ENCODE results near the gene HYCC2.

- TF ChIP-seq YY1 (tag by site-specific recombination; IDR thresholded peaks at IDR 0.05): no peak
- no peak for TF ChIP-seq ZBTB8A (tag by site-specific recombination; IDR thresholded peaks at IDR 0.05)
- no peak for TF ChIP-seq ZNF2 (tag by site-specific recombination; IDR thresholded peaks at IDR 0.05)
- no peak for TF ChIP-seq ZNF660 (tag by site-specific recombination; IDR thresholded peaks at IDR 0.05)
- no peak for TF ChIP-seq ZBTB20 (tag by site-specific recombination; IDR thresholded peaks at IDR 0.05)
- no peak for TF ChIP-seq ZNF24 (tag by site-specific recombination; IDR thresholded peaks at IDR 0.05)
- no peak for TF ChIP-seq ZBTB21 (tag by site-specific recombination; IDR thresholded peaks at IDR 0.05)
- TF ChIP-seq KLF10 (tag by site-specific recombination; IDR thresholded peaks at IDR 0.05): no peak
- TF ChIP-seq CTCF (tag by site-specific recombination; IDR thresholded peaks at IDR 0.05): no peak
- TF ChIP-seq ZNF239 (tag by site-specific recombination; IDR thresholded peaks at IDR 0.05): no peak
- TF ChIP-seq ZNF626 (tag by site-specific recombination; IDR thresholded peaks at IDR 0.05): no peak
- TF ChIP-seq ZNF366 (tag by site-specific recombination; conservative IDR thresholded peaks at IDR 0.05): no peak
- no peak for TF ChIP-seq ZNF18 (tag by site-specific recombination; IDR thresholded peaks at IDR 0.05)
Measured at GRCh38 chr2:201064797-201065329, 6.6 kb downstream of the HYCC2 start.
